DOHH2 (cell line): Measurements from ENCODE around the gene DEPDC1.
A peak's percentile ranks its signal among the peaks of the same experiment; 100 is the strongest.

Experiments used
- H3F3A ChIP-seq: fragments of 200-600 bp; sonication (generic), shearing (Covaris generic); 2 replicates; pipeline ENCODE4 v1.6.0; 2016; ENCODE audit warnings: antibody characterized with exemption, mild to moderate bottlenecking; ENCODE audit not compliant: control insufficient read depth, insufficient read depth
- H3K27ac ChIP-seq: fragments of 200-600 bp; sonication (generic); 2 replicates; pipeline ENCODE4 v1.5.1; 2014; ENCODE audit warnings: low read depth, mild to moderate bottlenecking, low read length, moderate library complexity
- H3K27me3 ChIP-seq: fragments of 200-600 bp; sonication (generic); 2 replicates; pipeline ENCODE4 v1.6.1; 2014; ENCODE audit warnings: mild to moderate bottlenecking, low read length, mixed read lengths; ENCODE audit not compliant: control insufficient read depth
- H3K36me3 ChIP-seq: fragments of 200-600 bp; sonication (generic); 2 replicates; pipeline ENCODE4 v1.6.1; 2014; ENCODE audit warnings: mild to moderate bottlenecking, low read length, moderate library complexity, mixed read lengths; ENCODE audit not compliant: control insufficient read depth
- H3K4me1 ChIP-seq: fragments of 200-600 bp; sonication (generic); 2 replicates; pipeline ENCODE4 v1.6.1; 2014; ENCODE audit warnings: mild to moderate bottlenecking, low read length, mixed read lengths; ENCODE audit not compliant: control insufficient read depth
- H3K4me2 ChIP-seq: fragments of 200-600 bp; sonication (generic); 2 replicates; pipeline ENCODE4 v1.6.0; 2014; ENCODE audit warnings: mild to moderate bottlenecking, low read length, moderate library complexity
- H3K4me3 ChIP-seq: fragments of 200-600 bp; sonication (generic); 2 replicates; pipeline ENCODE4 v1.5.1; 2014; ENCODE audit warnings: mild to moderate bottlenecking, low read length, mixed read lengths
- H3K79me2 ChIP-seq: fragments of 200-600 bp; sonication (generic); 2 replicates; pipeline ENCODE4 v1.6.1; 2014; ENCODE audit warnings: mild to moderate bottlenecking, low read length, mixed read lengths; ENCODE audit not compliant: control insufficient read depth
- H3K9me2 ChIP-seq: fragments of 200-600 bp; sonication (generic); replicated peaks from 2 replicates; pipeline ENCODE4 v1.6.1; 2014; ENCODE audit warnings: mild to moderate bottlenecking, low read length, mixed read lengths; ENCODE audit not compliant: control insufficient read depth
- H3K9me3 ChIP-seq: fragments of 200-600 bp; sonication (generic); 2 replicates; pipeline ENCODE4 v1.6.1; 2014; ENCODE audit warnings: antibody characterized with exemption, low read length, mixed read lengths; ENCODE audit not compliant: control insufficient read depth, insufficient read depth
- H4K20me1 ChIP-seq: fragments of 200-600 bp; sonication (generic); 2 replicates; pipeline ENCODE4 v1.6.0; 2014; ENCODE audit warnings: low read depth, mild to moderate bottlenecking, antibody characterized with exemption, low read length, moderate library complexity; ENCODE audit not compliant: control insufficient read depth, insufficient read depth
- EZH2phosphoT487 ChIP-seq: fragments of 200-600 bp; sonication (generic); IDR thresholded peaks from 2 replicates; pipeline ENCODE4 v1.6.1; 2017; ENCODE audit warnings: borderline replicate concordance, mild to moderate bottlenecking, antibody characterized with exemption, low read length, moderate library complexity, mixed read lengths
- TF ChIP-seq, protein P1 (sequence below): fragments of 200-600 bp; sonication (generic); IDR thresholded peaks from one replicate; pipeline ENCODE4 v1.5.1; 2014; ENCODE audit warnings: antibody characterized with exemption, mild to moderate bottlenecking, low read depth, low read length; ENCODE audit not compliant: poor library complexity, severe bottlenecking

Gene DEPDC1

DNA sequence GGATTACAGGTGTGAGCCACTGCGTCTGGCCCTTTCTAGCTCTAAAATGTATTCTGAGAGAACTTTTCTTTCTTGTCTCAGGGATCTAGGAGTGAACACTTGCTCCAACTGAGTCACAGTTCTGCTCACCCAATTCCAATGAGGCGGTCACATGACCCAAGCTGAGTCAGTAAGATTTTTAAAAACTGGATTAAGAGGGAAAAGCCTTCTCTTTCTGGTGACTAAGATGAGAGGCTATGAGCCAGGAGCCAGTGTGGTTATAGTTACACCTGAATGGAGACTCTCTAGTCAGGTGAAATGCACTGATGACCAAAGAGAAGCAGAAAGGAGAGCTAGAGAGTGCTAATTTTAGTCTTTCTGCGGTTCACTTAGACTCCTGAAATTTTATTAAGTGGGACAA lies 9.5 kb upstream of the DEPDC1 start:
- Histone ChIP-seq H3K9me3 (peaks cover 6% of the 10 kb centered on the region; the same call in 1 of the 2 replicates), H3K4me1 (no peaks in the 10 kb centered on the region; the same call in 1 of the 2 replicates), H3K4me3 (no peak overlapping the region), H4K20me1 (no peaks in the 10 kb centered on the region), H3K79me2 (no peaks in the 10 kb centered on the region), H3K9me2 (no peaks in the 10 kb centered on the region), H3K36me3 (no peaks in the 10 kb centered on the region), H3K27ac (no peak overlapping the region), H3K27me3 (no peaks in the 10 kb centered on the region), H3K4me2 (no peak overlapping the region), H3F3A (no peaks in the 10 kb centered on the region)
- TF ChIP-seq EZH2phosphoT487 = no peak
- TF ChIP-seq, protein P1, sequence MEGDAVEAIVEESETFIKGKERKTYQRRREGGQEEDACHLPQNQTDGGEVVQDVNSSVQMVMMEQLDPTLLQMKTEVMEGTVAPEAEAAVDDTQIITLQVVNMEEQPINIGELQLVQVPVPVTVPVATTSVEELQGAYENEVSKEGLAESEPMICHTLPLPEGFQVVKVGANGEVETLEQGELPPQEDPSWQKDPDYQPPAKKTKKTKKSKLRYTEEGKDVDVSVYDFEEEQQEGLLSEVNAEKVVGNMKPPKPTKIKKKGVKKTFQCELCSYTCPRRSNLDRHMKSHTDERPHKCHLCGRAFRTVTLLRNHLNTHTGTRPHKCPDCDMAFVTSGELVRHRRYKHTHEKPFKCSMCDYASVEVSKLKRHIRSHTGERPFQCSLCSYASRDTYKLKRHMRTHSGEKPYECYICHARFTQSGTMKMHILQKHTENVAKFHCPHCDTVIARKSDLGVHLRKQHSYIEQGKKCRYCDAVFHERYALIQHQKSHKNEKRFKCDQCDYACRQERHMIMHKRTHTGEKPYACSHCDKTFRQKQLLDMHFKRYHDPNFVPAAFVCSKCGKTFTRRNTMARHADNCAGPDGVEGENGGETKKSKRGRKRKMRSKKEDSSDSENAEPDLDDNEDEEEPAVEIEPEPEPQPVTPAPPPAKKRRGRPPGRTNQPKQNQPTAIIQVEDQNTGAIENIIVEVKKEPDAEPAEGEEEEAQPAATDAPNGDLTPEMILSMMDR = no peak

- Histone ChIP-seq H3K9me3 (peaks cover 6% of the 10 kb centered on the region; the same call in 1 of the 2 replicates), H3K4me1 (no peaks in the 10 kb centered on the region; the same call in none of the 2 replicates), H3K4me2 (no peak overlapping the region), H3F3A (no peaks in the 10 kb centered on the region), H4K20me1 (no peaks in the 10 kb centered on the region), H3K27me3 (no peaks in the 10 kb centered on the region), H3K79me2 (no peaks in the 10 kb centered on the region), H3K27ac (no peak overlapping the region), H3K36me3 (no peaks in the 10 kb centered on the region), H3K9me2 (no peaks in the 10 kb centered on the region), H3K4me3 (no peak overlapping the region)
- TF ChIP-seq, protein P1 = no peak
- TF ChIP-seq EZH2phosphoT487 = no peak
Measured at GRCh38 chr1:68503085-68503484, 6.2 kb upstream of the DEPDC1 start.

- TF ChIP-seq EZH2phosphoT487 = no peak
- Histone ChIP-seq H3K27me3 (no peaks in the 10 kb centered on the region), H3K4me3 (peak overlapping the region; percentile 96), H3K9me2 (no peaks in the 10 kb centered on the region), H3K36me3 (peaks cover 41% of the 10 kb centered on the region), H3K4me1 (peaks cover 42% of the 10 kb centered on the region), H3K79me2 (peaks cover 48% of the 10 kb centered on the region), H4K20me1 (no peaks in the 10 kb centered on the region), H3K4me2 (peak overlapping the region; percentile 77), H3F3A (no peaks in the 10 kb centered on the region), H3K9me3 (no peaks in the 10 kb centered on the region), H3K27ac (peak overlapping the region; percentile 76)
Measured at GRCh38 chr1:68497358-68497698, 446 bp upstream of the DEPDC1 start.

DNA sequence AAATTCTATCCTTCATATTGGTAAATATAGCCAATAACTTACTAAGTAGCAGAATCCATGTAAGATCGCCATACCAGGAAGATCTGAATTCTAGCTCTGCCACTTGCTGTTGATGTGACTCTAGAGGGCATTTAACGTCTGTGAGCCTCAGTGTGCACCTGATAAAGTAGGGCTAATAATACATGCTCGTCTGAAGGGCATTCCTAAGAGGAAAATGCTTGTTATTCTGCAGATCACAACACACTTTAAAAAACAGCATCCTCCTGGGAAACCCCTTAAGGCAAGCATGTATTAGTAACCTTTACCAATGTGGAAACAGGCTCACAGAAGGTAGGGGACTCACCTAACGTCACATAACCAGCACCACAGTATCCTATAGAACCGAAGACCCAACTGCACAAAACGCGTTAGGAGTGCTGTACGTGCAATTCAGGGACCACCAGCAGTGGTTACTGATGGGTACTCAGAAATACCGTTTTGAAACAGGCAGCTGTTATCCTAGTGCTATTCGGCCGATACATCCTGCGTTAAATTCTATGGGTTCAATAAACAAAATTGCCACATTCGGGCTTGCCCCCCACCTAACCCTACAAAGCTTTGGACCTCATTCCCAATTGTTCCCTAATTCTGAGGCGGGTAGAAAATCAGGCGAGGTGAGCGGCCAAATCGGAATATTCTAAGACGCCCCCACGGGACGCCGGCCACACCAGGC lies 758 bp downstream of the DEPDC1 start:
- Histone ChIP-seq H3K27ac (peak overlapping the region; percentile 76), H3K4me2 (peak overlapping the region; percentile 77), H3K4me3 (peak overlapping the region; percentile 96), H3K79me2 (peaks cover 60% of the 10 kb centered on the region), H3K9me3 (no peaks in the 10 kb centered on the region), H3K27me3 (no peaks in the 10 kb centered on the region), H3K36me3 (peaks cover 53% of the 10 kb centered on the region), H3K4me1 (peaks cover 48% of the 10 kb centered on the region), H3F3A (no peaks in the 10 kb centered on the region), H3K9me2 (no peaks in the 10 kb centered on the region), H4K20me1 (no peaks in the 10 kb centered on the region)
- TF ChIP-seq EZH2phosphoT487 = no peak
- TF ChIP-seq, protein P1 = no peak
